GM21619 (cell line): ENCODE measurements around the gene MOCS3.
"Not testable (repeated sequence)": the region's sequence is repeated elsewhere in the genome, so short reads cannot be mapped to it uniquely, and the experiment has no call there.

Experiments
- ATAC-seq: cut with Tn5 transposase; IDR thresholded peaks from one replicate; pipeline ENCODE4 v1.9.1; 2021; ENCODE audit not compliant: unreplicated experiment

The MOCS3 gene

GRCh38 chr20:50932016-50932485, 26.6 kb upstream of the MOCS3 start:
- ATAC-seq: no peak

GRCh38 chr20:50932691-50933280, 25.8 kb upstream of the MOCS3 start:
- no peak for ATAC-seq

GRCh38 chr20:50933589-50933988, 25.0 kb upstream of the MOCS3 start:
- ATAC-seq: no peak

GRCh38 chr20:50943069-50943468, 15.5 kb upstream of the MOCS3 start:
- ATAC-seq: no peak

- ATAC-seq: no peak
Observed at GRCh38 chr20:50948132-50948785, 10.4 kb upstream of the MOCS3 start.

GRCh38 chr20:50953196-50953595, 5.4 kb upstream of the MOCS3 start:
- ATAC-seq: no peak

GRCh38 chr20:50953821-50954220, 4.8 kb upstream of the MOCS3 start:
- no peak for ATAC-seq

- no peak for ATAC-seq
Observed at GRCh38 chr20:50957276-50957675, 1.3 kb upstream of the MOCS3 start.

GRCh38 chr20:50957798-50958614, 612 bp upstream of the MOCS3 start, which contains the start of gene DPM1:
Gene DPM1 (minus strand): TSS chr20:50958532. CDS start chr20:50958523, 9 bp downstream.
- peak; percentile 81 for ATAC-seq

GRCh38 chr20:50959543-50960126, 1.0 kb downstream of the MOCS3 start:
- no peak for ATAC-seq

- no peak for ATAC-seq
Observed at GRCh38 chr20:50967586-50967985, 9.0 kb downstream of the MOCS3 start.

GRCh38 chr20:50968289-50968688, 9.7 kb downstream of the MOCS3 start:
- ATAC-seq: no peak

GRCh38 chr20:50969435-50969834, 10.8 kb downstream of the MOCS3 start:
- no peak for ATAC-seq

GRCh38 chr20:50969912-50970311, 11.3 kb downstream of the MOCS3 start:
- ATAC-seq: no peak

GRCh38 chr20:50975701-50976330, 17.2 kb downstream of the MOCS3 start:
- ATAC-seq: no peak

- ATAC-seq: no peak
Observed at GRCh38 chr20:50977066-50978021, 18.7 kb downstream of the MOCS3 start.

- not testable (repeated sequence) for ATAC-seq
Observed at GRCh38 chr20:50978533-50978932, 19.9 kb downstream of the MOCS3 start.

- ATAC-seq: no peak
Observed at GRCh38 chr20:50980071-50980681, 21.6 kb downstream of the MOCS3 start.
